DMS 273 (cell line): Measurements from ENCODE around the gene FGGY.
"Not testable (repeated sequence)": the region's sequence is repeated elsewhere in the genome, so short reads cannot be mapped to it uniquely, and the experiment has no call there.

Source experiments
- DNase-seq: peaks from one replicate; lab custom pipeline; 2025; ENCODE audit not compliant: unreplicated experiment; lab: John Stamatoyannopoulos, UW

Gene FGGY

DNA sequence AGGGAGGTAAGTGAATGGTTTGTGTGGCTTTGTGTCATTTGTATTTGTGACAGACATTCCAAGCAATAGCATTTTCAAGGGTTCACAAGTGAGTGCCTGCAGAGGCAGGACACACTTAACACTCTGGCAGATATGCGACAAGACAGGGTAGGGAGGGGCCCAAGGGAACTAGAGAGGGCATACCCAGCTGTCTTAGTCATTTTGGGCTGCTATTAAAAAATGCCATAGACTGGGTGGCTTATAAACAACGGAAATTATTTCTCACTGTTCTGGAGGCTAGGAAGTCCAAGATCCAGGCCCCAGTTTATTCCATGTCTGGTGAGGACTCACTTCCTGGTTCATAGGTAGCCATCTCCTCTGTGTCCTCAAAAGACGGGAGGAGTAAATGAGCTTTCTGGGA, 137.4 kb downstream of the FGGY start:
- DNase-seq, result peak; percentile 42

DNA sequence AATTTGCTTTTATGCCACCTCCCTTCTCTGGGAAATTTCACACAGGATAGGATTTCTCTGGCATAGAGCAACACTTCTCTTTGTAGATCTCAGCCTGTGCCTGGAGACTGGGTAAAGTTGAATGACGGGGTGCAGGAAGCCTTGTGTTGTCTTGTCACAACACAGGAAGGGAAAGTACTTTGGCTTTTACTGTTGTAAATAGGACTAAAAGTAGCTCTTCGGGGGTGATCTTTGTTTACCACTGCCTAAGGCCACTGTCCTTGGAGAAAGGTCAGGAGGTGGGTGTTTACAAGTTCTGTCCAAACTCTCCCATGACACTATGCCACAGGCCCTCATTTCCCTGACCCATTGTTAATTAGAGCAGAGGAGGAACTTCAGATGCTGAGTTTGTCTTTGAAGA, 139.7 kb downstream of the FGGY start:
- no peak for DNase-seq

DNA sequence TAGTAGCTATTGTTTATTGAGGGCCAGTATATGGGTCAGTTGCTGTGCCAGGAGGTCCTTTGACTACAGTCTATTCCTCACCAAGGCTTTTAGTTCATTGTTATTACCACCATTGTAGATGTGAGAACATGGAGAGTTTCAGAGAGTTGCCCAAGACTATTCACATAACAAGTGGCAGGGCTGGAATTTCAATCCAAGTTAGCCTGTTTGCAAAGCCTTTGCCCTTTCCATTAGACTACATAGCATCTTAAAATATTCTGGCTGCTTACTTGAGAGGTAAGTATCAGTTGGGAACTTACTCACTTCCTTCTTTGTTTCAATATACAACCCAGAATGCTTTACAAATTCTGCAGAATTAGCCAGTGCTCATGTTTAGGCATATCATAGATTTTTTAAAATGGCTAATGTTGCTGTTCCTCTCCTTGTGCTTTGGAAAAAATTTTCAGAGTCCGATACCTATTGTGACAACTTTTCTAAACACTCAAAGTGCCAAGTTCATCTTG, 141.2 kb downstream of the FGGY start:
- no peak for DNase-seq

DNA sequence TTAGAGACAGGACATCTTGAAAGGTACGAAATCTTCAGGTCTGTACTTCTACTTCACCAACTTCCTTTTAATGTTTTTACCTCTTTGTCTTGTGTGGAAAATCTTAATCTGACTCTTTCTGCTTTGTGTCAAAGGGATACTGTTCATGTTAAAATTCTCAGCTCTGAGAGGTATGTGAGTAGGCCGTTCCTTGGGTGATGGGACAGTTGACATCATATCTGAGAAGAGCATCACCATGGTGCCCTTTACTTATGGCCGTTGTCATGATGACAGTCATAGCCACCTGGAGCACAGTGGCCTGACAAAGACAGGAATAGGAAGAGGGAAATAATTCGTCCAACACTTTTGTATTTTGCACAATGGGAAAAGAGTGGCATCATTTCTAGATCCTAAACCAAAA, 145.6 kb downstream of the FGGY start:
- peak; percentile 29 for DNase-seq

DNA sequence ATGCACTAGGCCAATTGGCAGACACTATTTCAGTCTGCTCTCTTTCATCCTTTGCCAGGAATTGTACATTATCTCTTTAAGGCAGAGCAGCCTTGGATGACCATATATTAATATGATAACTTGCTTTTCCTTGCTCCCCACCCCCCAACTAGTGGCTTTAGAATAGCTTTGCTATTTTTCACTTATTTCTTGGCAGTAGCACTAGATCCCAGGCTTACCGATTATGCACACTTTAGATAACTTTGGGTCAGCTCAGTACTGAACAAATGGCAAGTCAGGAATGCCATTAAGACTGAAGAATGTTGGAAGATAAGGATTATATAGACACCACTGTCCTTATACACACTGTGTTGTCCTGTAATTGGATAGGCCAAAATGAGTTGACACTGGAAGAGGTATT, 146.4 kb downstream of the FGGY start:
- no peak for DNase-seq

DNA sequence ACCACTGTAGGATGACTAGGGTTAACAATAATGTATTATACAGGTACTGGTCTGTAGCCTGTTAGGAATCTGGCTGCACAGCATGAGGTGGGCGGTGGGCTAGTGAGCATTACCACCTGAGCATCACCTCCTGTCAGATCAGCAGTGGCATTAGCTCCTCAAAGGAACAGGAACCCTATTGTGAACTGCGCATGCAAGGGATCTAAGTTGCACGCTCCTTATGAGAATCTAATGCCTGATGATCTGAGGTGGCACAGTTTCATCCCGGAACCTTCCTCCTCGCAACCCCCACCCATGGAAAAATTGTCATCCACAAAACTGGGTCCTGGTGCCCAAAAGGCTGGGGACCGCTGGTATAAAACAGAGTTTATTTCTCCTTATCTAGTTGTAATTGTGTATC, 147.6 kb downstream of the FGGY start:
- DNase-seq, result no peak

DNA sequence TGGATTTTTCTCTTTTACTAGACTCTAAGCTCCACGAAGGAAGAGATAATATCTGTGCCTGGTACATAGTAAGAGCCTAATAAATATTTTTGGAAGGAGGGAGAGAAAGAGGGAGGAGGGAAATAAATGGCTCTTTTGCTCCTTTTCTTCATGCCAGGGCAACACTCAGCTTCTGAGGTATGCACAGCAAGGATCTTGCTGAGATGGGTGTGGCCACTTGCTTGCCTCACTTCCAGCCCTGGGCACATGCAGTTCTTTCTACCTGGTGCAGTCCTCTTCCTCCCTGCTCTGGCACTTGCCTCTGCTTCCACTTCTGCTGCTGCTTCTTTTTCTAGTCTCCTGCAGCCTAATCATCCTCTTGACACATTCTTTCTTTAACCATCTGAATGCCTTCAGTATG, 148.1 kb downstream of the FGGY start:
- DNase-seq, result peak; percentile 15

DNA sequence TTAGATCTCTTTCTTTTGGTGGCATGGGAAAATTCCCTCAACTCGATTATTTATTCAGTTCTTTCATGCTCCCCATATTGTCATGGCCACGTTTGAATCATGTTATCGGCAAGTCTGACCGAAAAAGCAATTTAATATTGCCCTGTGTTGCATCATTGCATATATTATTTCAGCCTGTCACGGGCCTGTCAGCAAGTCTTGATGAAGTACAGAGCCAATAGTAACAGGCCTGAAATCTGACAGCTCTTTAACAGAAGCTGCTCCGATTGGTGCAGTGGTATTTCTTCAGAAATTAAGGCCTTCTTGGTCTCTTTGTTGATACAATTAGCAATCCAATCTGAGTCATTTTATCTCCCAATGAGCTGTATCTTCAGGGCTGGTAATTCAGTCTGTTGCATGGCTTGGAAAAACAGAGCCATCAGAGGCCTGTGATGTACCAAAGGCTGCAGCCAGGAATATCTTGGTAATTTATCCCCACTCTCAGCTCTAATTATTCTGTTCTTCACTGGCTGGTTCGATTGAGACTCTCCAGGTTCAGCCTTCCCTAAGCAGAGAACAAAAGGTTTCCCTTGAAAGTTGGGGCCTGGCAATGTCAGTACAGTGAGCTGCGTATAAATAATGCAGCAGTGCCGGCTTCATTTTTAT, 149.5 kb downstream of the FGGY start:
- DNase-seq, result peak; percentile 85

DNA sequence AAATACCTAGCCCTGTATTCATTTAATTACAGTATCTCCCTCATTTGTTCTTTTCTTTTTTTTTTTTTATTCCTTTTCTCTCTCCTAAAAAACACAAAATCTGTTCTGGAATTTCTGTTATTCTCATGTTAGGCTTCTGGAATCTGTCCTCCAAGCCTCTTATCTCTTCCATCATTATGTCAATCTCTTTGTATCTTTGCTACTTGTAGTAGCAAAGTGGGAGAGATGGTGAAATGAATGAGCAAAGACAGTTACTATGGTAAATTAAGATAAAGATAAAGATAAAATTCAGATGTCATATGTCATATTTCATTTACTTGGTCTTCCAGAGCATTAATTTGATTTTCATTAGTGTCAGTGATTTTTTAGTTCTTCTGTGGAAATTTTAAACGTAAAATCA, 155.1 kb downstream of the FGGY start:
- DNase-seq, result no peak

DNA sequence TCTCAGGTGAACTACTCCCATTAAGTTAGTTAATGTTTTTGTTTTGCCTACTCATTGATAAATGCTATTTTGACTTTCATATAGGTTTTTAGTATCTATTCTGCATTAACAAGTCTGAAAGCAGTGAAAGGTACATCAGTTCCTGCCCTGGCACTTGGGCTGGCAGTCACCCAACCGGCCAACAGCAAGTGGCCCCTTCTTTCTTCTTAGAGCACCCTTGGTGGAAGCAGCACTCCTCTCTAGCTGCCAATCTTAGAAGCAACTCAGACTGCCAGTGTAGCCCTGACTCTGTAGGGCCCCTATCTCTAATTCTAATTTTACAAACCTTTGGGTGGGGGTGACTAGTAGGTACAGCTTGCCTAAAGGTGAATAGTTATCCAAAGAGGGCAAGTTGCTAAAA, 155.7 kb downstream of the FGGY start:
- no peak for DNase-seq

DNA sequence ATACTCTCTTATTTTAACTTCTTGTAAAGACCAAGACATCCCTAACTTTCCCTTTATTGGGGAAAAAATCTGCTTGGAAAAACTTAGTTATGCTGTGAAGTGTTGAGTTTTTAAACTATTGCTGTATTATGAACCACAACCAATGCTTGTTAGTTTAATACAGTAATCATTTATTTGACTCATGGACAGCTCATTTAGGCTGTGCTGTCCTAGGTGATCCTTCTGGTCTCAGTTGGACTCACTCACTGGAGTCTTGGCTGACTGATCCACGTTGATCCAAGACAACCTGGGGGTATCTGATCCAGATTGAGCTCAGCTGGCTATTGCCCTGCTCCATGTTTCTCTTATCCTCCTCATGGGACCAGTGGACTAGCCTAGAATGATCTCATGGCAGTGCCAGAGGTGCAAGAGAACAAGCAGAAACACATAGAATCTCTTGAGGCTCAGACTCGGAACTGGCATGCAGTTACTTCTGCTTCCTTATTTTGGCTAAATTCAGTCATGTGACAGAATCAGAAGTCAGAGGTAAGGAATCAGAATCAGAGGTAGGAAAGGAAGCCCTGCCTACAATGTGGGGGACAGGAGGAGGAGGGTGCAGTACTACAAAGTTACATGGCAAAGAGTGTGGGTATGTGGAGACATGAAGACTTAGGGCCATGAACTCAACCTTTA, 156.5 kb downstream of the FGGY start:
- no peak for DNase-seq

DNA sequence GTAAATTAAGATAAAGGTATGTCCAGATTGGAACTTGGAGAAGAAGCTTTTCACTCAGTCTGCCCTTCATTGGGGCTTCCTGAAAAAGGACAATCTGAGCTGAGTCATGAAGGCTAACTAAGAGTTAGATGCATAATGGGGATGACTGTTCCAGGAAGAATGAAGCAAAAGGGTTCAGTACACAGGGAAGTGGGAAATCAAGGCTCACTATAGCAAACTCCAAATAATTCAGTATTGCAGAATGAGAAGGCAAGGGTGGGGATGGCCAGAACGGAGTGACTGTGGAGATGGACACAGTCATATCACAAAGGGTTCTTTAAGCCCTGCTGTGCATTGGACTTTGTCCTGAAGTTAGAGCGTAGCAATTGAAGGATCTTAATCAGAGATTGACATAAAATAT, 158.3 kb downstream of the FGGY start:
- DNase-seq, result no peak

DNA sequence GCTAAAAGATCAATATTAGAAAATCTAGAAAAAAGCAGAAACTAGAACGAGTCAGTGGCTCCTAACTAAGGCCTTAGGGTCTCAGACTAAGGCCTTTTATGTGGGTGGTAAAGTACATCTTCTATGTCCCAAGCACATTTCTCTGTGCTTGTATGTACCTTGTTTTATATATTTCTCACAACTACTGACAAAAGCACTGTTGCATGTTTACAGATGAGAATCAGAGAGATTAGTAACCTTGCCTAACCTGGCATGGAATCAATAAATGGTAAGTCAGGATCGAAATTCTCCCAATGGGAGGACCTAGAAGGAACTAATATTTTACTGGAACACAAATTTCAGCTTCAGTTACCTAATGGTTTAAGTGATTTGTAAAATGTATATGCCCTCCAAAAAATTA, 160.9 kb downstream of the FGGY start:
- DNase-seq, result no peak

DNA sequence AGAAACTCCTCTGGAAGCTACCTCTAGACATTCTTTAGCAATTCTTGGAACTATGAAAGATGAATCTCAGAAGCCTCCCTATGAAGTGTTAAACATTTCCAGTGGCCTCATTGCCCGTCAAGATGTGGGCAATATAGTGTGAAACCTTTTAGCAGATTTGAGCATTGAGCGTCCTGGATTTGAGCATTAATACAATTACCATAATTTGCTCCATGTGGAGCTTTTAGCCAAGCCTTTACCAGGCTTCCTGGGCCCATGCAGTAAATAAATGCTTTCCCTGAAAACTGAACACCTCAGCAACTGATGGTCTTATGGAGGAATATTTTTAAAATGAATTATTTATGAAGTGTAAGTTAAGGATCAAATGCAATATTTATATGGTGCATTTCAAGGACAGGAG, 162.0 kb downstream of the FGGY start:
- no peak for DNase-seq

DNA sequence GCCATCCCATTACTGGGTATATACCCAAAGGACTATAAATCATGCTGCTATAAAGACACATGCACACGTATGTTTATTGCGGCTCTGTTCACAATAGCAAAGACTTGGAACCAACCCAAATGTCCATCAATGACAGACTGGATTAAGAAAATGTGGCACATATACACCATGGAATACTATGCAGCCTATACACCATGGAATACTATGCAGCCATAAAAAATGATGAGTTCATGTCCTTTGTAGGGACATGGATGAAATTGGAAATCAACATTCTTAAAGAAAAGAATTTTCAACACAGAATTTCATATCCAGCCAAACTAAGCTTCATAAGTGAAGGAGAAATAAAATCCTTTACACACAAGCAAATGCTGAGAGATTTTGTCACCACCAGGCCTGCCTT, 166.0 kb downstream of the FGGY start:
- DNase-seq, result not testable (repeated sequence)

DNA sequence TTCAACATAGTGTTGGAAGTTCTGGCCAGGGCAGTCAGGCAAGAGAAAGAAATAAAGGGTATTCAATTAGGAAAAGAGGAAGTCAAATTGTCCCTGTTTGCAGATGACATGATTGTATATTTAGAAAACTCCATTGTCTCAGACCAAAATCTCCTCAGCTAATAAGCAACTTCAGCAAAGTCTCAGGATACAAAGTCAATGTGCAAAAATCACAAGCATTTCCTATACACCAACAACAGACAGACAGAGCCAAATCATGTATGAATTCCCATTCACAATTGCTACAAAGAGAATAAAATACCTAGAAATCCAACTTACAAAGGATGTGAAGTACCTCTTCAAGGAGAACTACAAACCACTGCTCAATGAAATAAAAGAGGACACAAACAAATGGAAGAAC, 168.6 kb downstream of the FGGY start:
- DNase-seq, result not testable (repeated sequence)

DNA sequence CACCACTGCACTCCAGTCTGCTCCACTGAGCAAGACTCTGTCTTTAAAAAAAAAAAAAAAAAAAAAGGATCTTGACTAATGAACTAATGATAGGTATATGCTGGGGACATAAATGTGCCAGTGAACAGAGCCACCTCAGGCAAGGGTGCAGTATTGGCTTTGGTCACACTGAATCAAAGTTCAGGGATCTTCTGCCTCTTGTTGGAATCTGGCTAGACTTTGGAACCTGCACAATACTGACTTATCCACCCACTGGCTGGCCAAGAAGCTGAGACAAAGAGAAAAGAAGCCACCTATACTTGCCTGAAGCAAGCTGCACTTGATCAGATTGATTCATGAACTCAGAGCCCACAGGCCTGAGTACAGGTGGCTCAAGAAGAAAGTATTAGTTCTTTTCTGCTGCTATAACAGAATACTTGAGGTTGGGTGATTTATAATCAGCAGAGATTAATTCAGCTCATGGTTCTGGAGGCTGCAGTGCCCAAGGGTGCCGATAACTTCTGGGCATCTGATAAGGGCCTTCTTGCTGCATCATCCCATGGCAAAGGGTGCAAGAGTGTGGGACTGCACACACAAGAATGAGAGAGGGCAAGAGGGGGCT, 172.0 kb downstream of the FGGY start:
- DNase-seq, result no peak

DNA sequence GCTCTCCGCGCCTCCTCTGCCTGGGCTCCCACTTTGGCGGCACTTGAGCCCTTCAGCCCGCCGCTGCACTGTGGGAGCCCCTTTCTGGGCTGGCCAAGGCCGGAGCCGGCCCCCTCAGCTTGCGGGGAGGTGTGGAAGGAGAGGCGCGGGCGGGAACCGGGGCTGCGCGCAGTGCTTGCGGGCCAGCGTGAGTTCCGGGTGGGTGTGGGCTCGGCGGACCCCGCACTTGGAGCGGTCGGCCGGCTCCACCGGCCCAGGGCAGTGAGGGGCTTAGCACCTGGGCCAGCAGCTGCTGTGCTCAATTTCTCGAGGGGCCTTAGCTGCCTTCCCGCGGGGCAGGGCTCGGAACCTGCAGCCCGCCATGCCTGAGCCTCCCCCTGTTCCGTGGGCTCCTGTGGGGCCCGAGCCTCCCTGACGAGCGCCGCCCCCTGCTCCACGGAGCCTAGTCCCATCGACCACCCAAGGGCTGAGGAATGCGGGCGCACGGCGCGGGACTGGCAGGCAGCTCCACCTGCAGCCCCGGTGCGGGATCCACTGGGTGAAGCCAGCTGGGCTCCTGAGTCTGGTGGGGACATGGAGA, 175.2 kb downstream of the FGGY start:
- not testable (repeated sequence) for DNase-seq

DNA sequence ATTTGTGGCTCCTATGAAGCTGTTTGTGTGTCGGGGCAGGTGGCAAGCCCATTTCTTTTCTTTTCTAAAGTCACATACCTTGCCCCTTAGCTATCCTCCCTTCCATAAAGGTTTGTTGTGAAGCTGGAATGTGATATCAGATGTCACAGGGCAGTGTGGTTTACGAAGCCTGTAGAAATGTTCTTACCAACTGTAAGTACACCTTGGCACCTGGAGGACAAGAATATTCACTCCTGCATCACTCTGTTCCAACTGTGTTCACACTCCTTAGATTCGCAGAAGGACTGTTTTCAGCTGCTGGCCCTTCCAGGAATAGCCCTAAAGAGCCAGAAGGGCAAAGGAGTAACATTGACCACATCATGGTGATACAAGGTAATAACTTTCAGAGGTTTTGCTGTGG, 176.9 kb downstream of the FGGY start:
- no peak for DNase-seq

DNA sequence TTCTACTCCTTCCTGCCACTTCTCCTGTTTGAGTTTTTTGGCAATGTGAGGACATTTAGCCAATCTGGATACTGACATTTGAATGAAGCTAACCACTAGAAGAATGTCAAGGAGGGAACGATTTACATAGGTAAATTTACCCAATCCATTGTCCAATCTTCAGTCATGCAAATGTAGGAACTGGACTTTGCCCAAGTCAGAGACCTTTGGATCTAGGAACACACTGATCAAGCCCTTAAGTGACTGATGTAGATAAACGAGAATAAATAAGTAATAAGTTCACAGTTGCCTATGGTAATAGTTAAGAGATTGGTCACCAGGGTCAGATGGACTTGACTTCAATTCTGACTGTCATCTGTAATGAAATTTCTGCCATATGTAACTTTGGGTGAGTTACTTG, 177.6 kb downstream of the FGGY start:
- DNase-seq, result no peak

DNA sequence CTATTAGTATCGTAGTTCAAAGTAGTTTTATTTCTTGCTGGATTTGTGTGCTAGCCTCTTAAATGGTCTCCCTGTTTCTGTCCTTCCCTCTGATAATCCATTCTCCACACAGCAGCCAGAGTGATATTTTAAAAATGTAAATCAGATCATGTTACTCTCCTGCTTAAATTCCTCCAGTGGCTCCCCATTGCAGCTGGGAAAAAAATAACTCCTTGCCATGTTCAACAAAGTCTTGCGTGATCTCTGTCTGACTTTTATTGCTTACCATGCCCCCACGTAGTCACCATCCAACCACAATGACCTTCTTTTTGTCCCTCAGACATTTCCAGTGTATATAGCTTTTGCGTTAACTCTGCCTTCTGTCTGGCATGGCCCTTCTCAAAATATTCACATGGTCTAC, 178.8 kb downstream of the FGGY start:
- no peak for DNase-seq

DNA sequence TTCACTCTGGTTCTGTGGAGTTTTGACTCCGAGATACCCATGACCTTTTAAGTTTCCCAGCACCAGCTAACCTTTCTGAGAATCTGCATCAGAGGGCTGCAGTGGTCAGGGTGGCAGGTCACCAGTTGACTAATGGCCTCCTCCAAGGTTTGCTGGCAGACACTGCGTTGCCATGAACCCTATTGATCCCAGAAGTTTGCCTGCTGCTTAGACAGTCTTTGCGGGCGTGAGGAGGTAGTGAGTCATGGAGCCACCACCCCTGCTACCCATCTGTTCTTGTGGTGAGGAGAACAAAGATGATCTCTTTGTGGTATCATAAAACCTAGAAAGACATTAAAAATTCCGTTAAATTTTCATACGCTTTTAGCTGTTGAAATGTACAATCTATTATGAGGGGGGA, 180.4 kb downstream of the FGGY start:
- peak; percentile 70 for DNase-seq
